ENCODE measurements around the gene GRIK1. TPM values are rescaled to one million over a fixed set of nuclear protein-coding genes. Genes with fewer than 3 reads are reported as not detected.

GRIK1 gene
- total RNA-seq, 1 donor from 2014 or later = 4.1 TPM

GRCh38 chr21:29654203-29654602, 285.6 kb downstream of the GRIK1 start:
- DNase-seq (ENCODE audit: low spot score in 2 of 2) (no peak), FAIRE-seq (no peak)

GRCh38 chr21:29650523-29651022, 289.2 kb downstream of the GRIK1 start:
- no peak for FAIRE-seq
- no peak for DNase-seq (ENCODE audit: low spot score in 2 of 2)

DNA sequence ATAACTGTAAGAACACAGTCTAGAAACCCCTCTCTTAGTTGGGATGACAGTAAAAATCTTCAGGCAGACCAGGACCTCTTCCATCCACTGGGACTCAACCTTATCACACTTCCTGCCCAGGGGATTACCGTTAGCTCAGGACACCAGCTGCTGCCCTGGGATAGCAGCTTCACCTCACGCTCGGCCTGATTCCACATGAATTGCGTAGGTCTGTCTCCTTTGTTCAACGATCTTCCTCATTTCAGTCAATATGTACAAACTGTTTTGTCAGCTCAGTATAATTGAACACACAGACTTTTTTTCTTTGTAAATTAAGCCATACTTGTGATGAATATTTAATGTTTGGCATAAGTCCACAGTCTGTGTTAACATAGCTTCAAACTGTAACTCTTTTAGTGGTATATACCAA, 290.4 kb downstream of the GRIK1 start:
- no peak for FAIRE-seq
- no peak for DNase-seq (ENCODE audit: low spot score in 2 of 2)

GRCh38 chr21:29648710-29649240, 291.0 kb downstream of the GRIK1 start:
- no peak for DNase-seq (ENCODE audit: low spot score in 2 of 2)
- no peak for FAIRE-seq

DNA sequence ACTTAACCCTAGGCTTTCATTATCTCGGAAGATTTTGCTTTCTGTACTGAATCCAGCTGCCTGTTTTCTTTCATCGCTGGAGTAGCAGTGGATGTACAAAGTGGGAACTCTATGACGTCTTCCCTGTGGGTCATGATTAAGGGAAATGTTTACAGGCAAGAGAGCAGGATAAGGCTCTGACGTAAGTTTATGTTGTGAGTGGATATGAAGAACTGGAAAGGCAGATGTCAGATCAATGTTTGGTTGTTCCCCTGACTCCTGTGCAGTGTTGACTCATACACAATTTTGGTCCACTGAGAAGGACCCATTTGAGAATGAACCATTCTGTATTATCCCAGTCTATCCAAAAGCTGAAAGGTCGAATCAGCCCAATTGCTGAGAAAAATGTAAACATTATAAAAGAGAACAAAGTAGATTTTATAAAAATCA, 292.4 kb downstream of the GRIK1 start:
- FAIRE-seq = no peak
- DNase-seq (ENCODE audit: low spot score in 2 of 2) = no peak

DNA sequence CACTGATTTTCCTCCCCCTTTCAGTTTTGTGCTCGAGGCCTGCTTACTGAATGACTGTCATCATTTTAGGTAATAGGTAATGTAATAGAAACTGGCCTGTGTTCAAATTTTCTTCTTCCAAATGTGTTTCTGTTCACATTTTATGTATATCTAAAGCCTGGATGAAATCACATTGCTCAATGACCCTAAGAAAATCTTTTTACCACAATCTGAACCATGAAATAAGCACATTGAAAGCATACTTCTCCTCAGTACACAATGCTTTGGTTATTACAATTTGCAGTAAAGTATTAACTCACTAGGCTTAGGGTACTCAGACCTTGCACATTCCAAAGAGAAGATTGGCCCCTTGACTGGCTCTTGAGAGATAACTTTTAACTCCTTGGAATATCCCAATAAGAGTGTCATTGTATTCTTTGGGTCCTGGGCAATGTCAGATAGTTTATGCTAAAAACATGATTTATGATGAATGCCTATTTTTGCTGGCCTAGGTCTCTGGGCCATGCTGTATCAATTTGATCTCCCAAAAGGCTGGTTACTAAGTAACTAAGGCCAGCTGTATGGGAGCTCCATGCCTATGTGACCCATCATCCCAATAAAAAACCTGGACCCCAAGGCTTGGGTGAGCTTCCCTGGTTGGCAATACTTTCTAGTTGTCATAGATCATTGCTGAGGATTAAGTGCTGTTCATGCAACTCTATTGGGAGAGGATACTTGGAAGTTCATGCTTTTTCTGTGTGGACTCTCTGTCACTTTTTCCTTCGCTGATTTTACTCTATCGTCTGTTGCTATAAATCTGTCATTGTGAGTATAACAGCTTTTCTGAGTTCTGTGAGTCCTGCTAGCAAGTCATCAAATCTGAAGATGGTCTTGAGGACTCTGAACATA, 293.9 kb downstream of the GRIK1 start:
- FAIRE-seq = no peak

DNA sequence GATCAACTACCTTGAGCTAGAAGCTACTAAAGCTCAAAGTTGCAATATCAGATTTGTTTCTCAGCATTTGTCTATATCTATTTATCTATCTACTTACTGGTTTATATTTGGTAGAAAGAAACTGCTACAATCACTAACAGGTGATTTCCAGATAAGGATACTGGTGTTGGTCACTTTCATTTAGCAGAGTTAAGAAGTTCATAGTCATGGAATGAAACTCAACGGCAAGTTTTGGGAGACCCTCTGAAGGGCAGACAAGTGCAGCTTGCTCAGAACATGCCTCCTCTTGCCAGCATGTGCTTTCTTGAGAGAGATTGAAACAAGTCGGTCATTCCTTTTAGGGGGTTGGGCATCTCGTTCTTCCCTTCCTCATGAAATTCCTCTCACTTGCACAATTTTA, 296.5 kb downstream of the GRIK1 start:
- FAIRE-seq (no peak), DNase-seq (ENCODE audit: low spot score in 2 of 2) (no peak)

More for the DNA sequence above, 293.9 kb downstream of the GRIK1 start:
- DNase-seq (ENCODE audit: low spot score in 2 of 2) = no peak

DNA sequence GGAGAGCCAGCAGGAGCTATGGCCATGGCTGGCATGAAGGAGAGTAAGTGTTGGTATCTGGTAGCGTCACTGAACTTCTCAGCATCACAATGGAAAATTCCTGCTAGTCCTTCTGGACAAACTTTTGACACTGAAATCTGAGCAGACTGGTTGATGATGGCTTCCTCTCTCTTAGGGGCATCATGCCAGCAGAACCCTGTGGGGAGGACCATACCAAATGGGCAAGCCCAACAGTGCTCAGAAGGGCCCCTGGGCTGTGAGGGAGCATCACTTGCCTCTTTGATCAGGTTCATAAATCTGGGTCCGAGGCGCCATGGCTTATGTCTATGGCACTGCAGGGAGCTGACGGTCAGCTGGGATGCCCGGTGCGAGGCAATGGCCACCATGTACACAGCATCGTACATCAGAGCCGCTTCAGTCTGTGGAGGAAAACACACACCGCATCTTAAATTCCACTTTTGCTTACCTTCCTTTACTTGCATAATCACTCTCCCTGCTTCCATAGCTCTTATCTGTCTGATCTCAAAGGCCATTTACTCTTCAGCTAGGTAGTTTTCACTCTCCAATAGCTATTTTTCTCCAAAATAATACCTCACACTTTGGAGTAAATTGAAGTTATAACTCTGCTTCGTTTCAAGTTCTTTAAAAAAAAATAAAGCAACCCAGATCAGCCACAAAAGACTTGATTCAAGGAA, 297.1 kb downstream of the GRIK1 start:
- DNase-seq (ENCODE audit: low spot score in 2 of 2) (no peak), FAIRE-seq (no peak)

DNA sequence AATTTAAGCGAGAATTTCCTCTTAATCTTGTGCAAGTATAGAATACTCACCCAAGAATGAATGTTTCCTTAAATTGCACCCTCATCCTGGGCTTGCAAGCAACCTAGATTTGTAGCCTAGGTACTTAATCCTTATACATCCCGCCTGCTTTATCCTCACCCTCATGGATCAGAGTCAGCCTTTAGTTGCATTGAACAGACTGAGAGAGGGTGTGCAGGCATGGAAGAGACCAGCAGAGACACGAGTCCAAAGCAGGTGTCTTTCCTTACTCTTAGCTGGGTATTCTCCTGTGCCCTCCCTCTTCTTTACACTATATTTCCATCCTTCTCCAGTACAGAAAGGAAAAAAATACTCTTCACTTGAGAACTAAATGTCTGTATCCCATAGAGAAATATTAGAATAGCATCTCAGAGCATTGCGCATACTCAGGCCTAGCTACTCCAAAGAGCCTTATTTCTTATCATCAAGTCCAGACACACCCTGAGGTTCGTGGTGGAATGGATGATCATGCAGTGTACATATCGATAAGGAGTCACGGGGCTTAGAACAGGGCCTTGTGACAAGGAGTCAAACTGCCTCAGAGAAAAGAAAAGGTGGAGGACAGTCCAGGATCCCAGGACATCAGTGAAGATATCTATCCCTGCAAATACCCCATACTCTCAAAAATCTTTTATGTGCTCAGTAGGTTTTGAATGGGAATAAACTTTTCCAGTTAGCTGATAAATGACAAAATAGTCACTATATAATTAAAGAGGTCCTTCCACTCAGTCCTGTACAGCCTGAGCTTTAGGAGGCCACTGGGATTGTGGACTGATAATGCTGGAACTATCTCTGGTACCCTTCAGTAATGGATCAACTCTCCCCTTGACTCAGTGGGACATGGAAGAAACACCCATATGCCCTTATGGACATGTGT, 297.9 kb downstream of the GRIK1 start:
- DNase-seq (ENCODE audit: low spot score in 2 of 2) (no peak), FAIRE-seq (no peak)

- DNase-seq (ENCODE audit: low spot score in 2 of 2) (no peak), FAIRE-seq (no peak)
Measured at GRCh38 chr21:29641001-29641634, 298.7 kb downstream of the GRIK1 start.

DNA sequence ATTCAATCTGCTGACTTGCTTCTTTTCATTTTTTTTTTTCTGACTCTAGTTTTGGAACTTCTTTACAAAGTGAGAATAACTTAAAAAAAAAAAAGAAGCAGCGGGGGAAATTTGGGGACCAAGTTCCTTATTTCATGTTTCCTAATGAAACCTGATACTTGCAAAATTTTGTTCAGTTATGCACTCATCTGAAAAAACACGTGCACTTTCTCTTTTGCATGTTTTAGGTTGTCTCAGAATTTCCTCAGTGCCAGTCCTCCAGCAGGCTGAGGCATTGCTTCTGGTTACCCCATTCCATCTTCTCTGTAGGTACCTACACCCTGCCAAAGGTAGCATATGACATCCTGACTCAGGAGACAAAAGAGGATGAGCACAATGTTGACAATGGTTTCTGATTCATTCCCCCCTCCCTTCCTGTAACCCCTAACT, 299.7 kb downstream of the GRIK1 start:
- no peak for DNase-seq (ENCODE audit: low spot score in 2 of 2)
- no peak for FAIRE-seq

DNA sequence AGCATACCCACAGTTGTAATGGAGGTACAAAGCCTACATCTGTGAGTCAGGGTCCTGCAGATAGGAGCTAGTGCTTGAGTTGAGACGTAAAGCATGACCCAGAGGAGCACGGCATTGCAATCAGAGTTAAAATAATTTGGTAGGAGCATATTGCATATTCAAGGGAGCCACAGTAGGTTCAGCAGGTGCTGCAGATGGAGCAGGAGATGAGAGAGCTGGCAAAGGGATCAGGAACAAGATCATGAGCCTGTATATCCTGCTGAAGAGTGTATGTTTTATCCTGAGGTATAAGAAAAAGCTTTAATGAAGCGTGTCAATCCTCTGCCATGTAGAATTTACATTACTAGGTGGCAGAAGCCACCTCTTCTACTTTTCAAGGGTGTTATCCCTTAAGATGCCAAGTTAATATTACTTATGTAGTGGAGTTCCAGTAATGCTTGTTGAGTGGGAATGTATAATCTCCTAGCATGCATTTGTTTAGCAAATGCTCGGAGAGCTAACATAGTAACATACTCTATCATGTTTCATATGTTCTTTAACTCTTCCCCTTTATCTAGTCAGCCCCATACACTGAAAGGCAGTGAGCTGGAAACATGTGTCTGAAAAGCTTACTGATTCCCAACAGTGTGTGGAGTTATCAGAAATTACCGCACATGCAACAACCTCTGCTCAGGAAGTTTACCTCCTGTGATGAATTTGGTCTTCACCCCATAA, 300.3 kb downstream of the GRIK1 start:
- DNase-seq (ENCODE audit: low spot score in 2 of 2) (no peak), FAIRE-seq (no peak)

DNA sequence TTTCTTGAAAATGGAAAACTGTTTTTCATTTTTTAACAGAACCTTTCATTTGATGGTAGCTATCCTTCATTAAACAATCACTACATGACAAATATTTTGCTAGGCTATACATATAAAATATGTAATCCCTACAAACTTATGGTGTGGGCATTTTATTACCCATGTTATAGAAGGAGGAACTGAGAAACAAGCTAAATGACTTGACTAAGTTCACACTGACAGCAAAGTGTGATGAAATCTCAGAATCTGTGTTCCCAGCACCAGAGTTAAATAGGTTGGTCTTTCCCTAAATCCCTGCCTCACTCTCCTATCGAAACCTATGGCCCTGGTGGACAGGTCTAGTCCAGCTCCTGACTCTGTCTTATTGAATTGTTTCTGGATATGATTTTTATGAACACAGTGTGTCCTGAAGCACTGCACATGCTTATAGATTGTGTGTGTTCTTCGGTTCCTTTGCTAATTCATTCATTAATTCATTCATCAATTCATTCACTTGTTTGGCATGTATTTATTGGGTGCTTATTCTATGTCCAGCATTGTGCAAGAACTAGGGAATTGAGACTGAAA, 301.0 kb downstream of the GRIK1 start:
- DNase-seq (ENCODE audit: low spot score in 2 of 2) (no peak), FAIRE-seq (no peak)

DNA sequence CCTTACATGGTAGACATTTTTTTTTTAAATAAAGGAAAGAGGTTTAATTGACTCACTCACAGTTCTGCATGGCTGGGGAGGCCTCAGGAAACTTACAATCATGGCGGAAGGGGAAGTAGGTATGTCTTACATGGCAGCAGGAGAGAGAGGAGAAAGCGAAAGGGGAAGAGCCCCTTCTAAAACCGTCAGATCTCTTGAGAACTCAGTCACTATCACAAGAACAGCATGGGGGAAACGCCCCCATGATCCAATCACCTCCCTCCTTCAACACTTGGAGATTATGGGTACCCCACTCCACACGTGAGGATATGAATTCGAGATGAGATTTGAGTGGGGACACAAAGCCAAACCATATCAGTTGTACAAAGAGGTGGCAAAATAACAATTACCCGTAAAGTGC, 301.7 kb downstream of the GRIK1 start:
- no peak for FAIRE-seq
- no peak for DNase-seq (ENCODE audit: low spot score in 2 of 2)

- FAIRE-seq (no peak), DNase-seq (ENCODE audit: low spot score in 2 of 2) (no peak)
Measured at GRCh38 chr21:29637553-29637952, 302.2 kb downstream of the GRIK1 start.

DNA sequence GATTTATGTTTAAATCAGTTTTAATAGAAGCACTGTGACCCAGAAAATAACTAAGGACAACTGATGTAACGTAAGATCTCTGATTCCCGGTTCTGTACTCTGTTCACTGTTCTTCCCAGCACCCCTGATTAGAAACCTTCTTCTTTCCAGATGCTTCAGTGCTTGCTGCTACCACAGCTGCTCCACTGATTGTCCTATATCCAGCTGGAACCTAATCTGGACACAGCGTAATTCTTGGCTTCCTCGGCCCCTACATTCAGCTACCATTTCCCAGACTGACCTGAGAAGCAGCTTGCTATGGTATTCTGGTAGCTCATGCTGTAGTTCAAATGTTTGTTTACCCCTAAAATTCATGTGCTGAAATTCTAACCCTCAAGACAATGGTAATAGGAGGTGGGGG, 302.7 kb downstream of the GRIK1 start:
- FAIRE-seq (no peak), DNase-seq (ENCODE audit: low spot score in 2 of 2) (no peak)

GRCh38 chr21:29634418-29634817, 305.4 kb downstream of the GRIK1 start:
- FAIRE-seq (no peak), DNase-seq (ENCODE audit: low spot score in 2 of 2) (no peak)

- no peak for DNase-seq (ENCODE audit: low spot score in 2 of 2)
- no peak for FAIRE-seq
Measured at GRCh38 chr21:29633756-29634155, 306.0 kb downstream of the GRIK1 start.

DNA sequence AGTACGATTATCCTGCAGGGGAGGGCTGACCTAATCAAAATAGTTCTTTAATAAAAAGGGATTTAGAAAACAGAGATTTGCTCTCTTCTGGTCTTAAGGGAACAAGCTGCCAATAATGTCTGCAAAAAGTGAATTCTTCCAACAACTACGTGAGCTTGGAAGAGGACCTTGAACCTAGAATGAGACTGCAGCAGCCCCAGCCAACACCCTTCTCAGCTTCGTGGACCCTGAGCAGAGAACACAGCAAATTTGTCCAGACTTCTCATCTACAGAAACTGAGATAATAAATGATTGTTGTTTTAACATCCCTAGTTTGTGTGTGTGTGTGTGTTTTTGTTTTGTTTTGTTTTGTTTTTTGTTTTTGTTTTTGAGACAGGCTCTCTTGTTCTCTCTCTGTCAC, 309.4 kb downstream of the GRIK1 start:
- no peak for FAIRE-seq
- DNase-seq (ENCODE audit: low spot score in 2 of 2) = no peak

Data from frontal cortex (tissue), 4 donors.